Tibial nerve (tissue), 3 donors: ENCODE results near the gene GOLM1.

Experiments
- CTCF ChIP-seq, 5 experiments: fragments of 200-600 bp in 3 of 5; fragments of 450-650 bp in 2 of 5; sonication (generic) in 3 of 5; IDR thresholded peaks; one replicate each; pipeline ENCODE4 v1.5.1; 2016 to 2019; ENCODE audit warnings: antibody characterized with exemption in 5 of 5, mild to moderate bottlenecking in 3 of 5, moderate library complexity in 2 of 5
- POLR2A ChIP-seq, 2 donors: fragments of 450-650 bp; IDR thresholded peaks; one replicate each; pipeline ENCODE4 v1.6.1; 2017; ENCODE audit warnings: antibody characterized with exemption in 2 of 2, mild to moderate bottlenecking in 2 of 2, moderate library complexity in 2 of 2

- no peak for TF ChIP-seq CTCF (IDR thresholded peaks at IDR 0.05)
- TF ChIP-seq POLR2A (IDR thresholded peaks at IDR 0.05) = no peak
Observed at GRCh38 chr9:86078731-86079130, 20.6 kb downstream of the GOLM1 start.
